GM21717 (cell line): Measurements from ENCODE around the gene SLCO4A1.

Experiments
- ATAC-seq: cut with Tn5 transposase; IDR thresholded peaks from one replicate; pipeline ENCODE4 v1.9.1; 2021; ENCODE audit warnings: mild to moderate bottlenecking, moderate library complexity; ENCODE audit not compliant: unreplicated experiment

Gene SLCO4A1

DNA sequence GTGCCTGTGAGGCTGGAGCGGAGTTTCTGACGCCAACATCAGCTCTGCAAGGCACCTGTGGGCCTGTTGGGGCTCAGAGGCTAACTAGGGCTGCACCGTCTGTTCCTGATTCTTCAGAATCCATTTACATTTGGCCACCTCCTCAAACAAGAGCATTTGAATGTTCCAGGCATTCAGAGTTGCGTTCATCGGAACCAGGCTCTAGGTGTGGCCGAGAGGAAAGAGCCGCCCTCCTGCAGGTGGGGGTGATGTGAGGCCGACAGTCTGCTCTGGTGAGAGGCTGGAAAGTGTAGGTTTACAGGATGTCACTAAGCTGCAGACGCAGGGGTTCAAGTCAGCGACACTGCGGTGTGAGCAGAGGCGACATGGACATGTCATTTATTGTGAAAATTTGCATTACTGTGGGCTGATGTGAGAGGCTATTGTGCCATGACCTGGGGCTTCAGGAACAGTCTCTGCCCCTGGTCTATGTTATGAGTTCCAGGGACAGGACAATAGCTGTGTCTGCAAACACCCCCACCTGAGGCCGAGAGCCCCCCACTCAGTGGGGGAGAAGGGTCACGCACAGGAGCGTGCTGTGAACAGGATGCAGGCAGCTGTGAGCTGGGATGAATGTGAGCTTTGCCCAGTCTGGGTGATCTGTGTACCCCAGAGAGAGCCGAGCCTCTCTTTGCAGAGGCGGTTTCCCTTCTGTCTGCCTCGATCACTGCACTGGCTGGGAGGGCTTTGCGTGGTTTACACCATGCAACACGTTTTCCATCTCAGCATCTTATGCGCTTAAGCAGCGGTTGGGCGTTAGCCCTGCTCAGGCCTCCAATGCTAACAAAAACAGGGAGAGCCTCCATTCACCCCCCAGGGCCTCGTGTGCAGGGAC is 21.1 kb downstream of the SLCO4A1 start:
- no peak for ATAC-seq

- ATAC-seq, result no peak
Observed at GRCh38 chr20:62664019-62664971, 22.0 kb downstream of the SLCO4A1 start.

GRCh38 chr20:62665153-62665754 is 23.0 kb downstream of the SLCO4A1 start:
- no peak for ATAC-seq

GRCh38 chr20:62665826-62666735 is 23.8 kb downstream of the SLCO4A1 start:
- ATAC-seq, result no peak

DNA sequence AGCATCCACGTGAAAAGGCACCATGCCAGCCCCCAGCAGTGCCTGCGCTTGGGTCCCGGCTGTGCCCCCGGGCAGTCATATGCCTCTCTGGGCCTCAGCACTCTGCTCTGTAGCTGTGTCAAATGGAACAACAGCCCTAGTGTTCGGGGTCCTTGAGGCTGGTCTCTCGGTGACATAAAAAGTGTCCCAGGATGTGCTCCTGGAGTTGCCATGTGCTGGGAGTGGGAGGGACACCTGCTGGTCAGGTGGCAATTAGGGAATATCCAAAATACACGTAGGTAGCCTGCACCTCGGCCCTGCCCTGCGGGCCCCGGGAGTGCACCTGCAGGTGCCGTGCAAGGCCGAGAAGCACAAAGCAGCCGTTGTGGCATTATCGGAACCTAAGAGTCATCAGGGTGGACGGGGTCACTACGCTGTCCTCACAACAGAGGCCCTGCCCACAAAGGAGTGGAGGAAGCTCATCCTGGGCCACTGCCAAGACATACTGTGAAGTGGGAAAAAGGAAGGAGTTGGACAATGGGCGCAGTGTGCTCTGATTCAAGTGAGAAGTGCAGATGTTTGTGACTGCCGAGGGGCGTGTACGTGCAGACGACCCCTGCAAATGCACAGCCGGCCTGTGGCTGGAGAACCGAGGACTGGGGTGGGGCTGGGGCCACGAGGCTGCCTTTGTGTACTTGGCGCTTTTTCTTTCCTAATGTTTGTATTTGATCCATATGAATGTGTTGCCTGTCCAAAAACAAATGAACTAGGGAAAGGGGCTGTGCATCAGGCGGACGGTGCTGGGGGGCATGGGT is 24.6 kb downstream of the SLCO4A1 start:
- no peak for ATAC-seq

DNA sequence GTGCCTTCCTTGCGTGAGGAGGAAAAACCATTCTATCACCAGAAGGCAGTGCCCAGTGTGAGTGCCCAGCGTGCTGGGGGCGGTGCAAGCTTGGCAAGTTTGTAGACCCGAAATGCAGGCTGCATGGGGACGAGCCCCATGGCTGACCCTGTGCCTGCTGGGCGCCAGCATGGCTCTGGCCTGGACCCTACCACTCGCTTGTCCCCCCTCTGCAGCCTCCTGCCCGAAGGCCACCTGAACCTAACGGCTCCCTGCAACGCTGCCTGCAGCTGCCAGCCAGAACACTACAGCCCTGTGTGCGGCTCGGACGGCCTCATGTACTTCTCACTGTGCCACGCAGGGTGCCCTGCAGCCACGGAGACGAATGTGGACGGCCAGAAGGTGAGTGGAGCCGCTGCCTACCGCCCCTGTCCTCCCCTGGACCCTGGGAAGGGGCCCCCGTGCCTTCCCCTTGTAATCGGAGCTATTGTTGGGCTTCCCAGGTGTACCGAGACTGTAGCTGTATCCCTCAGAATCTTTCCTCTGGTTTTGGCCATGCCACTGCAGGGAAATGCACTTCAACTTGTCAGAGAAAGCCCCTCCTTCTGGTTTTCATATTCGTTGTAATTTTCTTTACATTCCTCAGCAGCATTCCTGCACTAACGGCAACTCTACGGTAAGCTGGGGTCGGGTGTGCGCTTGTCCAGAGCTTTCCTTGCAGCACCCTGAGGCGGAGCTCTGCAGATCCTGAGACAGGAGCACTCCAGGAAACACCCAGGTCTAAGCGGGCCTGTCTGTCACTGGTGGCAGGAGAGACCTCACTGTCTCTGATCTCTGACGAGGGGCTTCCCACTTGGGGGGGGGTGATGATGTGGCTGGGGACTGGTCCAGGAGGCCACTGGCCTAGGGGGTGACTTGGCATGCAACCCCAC is 25.5 kb downstream of the SLCO4A1 start:
- ATAC-seq, result no peak

DNA sequence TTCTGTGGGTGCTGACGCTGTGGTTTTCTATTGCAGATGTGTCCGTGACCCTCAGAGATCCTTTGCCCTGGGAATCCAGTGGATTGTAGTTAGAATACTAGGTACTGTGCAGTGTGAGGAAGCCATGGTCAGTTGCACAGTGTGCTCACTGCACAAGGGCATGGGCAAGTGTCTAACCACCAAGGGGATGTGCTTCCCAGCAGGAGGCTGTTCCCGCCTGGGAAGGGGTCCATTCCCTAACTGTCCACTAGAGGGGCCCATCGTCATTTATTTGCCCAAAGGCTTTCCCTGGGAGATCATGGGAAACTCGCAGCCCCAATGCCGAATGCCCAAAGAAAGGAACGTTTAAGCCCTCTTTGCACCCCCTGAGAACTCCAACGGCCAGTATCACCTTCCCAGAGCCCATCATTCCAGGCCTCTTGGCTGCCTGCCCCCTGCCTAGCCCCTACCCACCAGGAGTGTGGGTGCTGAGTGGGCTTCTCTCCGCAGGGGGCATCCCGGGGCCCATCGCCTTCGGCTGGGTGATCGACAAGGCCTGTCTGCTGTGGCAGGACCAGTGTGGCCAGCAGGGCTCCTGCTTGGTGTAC is 26.2 kb downstream of the SLCO4A1 start:
- ATAC-seq, result no peak

GRCh38 chr20:62669249-62669648 is 26.9 kb downstream of the SLCO4A1 start:
- no peak for ATAC-seq

DNA sequence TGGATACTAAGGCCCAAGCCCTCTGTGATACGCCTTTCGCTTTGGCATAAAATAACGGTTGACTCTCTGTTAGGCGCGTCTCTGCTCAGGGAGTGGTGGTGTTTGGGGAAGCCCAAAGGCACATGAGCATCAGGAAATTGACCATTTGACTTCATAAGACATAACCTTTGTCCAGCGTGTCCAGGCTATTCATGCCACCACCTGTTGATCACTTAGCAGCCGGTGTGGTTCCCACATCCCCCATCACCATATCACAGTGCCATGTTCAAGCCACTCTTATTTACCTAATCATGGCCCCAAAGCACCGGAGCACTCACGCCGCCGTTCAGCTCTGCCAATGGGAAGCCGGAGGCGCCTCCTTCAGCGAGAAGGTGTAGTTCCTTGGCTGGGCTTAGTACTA is 27.9 kb downstream of the SLCO4A1 start:
- ATAC-seq, result no peak

- no peak for ATAC-seq
Observed at GRCh38 chr20:62670998-62671397, 28.7 kb downstream of the SLCO4A1 start.

DNA sequence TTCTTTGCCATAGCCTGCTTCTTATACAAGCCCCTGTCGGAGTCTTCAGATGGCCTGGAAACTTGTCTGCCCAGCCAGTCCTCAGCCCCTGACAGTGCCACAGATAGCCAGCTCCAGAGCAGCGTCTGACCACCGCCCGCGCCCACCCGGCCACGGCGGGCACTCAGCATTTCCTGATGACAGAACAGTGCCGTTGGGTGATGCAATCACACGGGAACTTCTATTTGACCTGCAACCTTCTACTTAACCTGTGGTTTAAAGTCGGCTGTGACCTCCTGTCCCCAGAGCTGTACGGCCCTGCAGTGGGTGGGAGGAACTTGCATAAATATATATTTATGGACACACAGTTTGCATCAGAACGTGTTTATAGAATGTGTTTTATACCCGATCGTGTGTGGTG is 29.5 kb downstream of the SLCO4A1 start:
- ATAC-seq, result no peak

- ATAC-seq, result no peak
Observed at GRCh38 chr20:62674370-62674769, 32.1 kb downstream of the SLCO4A1 start.

- ATAC-seq, result no peak
Observed at GRCh38 chr20:62675156-62675876, 33.0 kb downstream of the SLCO4A1 start.

- ATAC-seq, result no peak
Observed at GRCh38 chr20:62675877-62676260, 33.6 kb downstream of the SLCO4A1 start.

- ATAC-seq, result no peak
Observed at GRCh38 chr20:62676976-62677375, 34.7 kb downstream of the SLCO4A1 start.

- no peak for ATAC-seq
Observed at GRCh38 chr20:62677678-62678077, 35.4 kb downstream of the SLCO4A1 start.

- no peak for ATAC-seq
Observed at GRCh38 chr20:62678553-62678952, 36.2 kb downstream of the SLCO4A1 start.
